ENCODE measurements around the gene SRRM4. TPM values are rescaled to one million over a fixed set of nuclear protein-coding genes. Genes with fewer than 3 reads are reported as not detected.

The SRRM4 gene
- polyA plus RNA-seq, 1 donor (not counting 4 experiments of a cell fraction or from before 2014, with no cell fraction given), result not detected

DNA sequence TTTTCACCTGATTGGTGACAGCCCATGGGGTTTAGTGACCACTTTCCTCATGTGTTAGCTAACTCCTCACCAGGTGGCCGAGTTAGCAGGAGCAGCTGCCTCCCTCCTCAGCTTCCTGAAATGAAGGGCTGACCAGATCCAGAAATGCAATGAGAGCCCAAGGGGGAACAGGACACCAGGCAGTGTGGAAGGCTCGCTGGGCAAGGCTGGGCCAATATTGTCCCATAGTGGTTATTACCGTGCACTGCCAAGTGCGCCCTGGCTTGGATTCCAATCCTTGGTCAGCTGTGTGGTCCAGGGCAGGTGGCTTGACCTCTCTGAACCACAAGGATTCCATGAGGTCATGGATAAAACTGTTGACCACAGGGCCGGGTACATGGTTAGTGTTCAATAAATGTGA, 193.7 kb downstream of the SRRM4 start:
- Histone ChIP-seq H3K9ac (ENCODE audit: control insufficient read depth, extremely low read depth, insufficient read depth, low read length) (no peak overlapping the region), H3K36me3 (ENCODE audit: control insufficient read depth in 2 of 2, extremely low read depth in 1 of 2, insufficient read depth in 2 of 2, low read length in 2 of 2) (no peaks in the 10 kb centered on the region), H4K20me1 (ENCODE audit: control insufficient read depth, extremely low read depth, insufficient read depth, low read length) (no peaks in the 10 kb centered on the region), H3K4me1 (ENCODE audit: control insufficient read depth, extremely low read depth, insufficient read depth, low read length) (peaks cover 20% of the 10 kb centered on the region), H3K79me2 (ENCODE audit: control insufficient read depth, insufficient read depth, low read length) (no peaks in the 10 kb centered on the region), H3K27me3 (ENCODE audit: control insufficient read depth, extremely low read depth, insufficient read depth, low read length) (no peaks in the 10 kb centered on the region), H3K4me3 (ENCODE audit: control insufficient read depth in 2 of 3, extremely low read depth in 1 of 3, insufficient read depth in 2 of 3, low read depth in 1 of 3, low read length in 3 of 3) (no peak overlapping the region), H3K9me3 (ENCODE audit: control insufficient read depth, low read depth, low read length) (no peaks in the 10 kb centered on the region), H2AFZ (ENCODE audit: control insufficient read depth, low read length) (no peak overlapping the region), H3K4me2 (ENCODE audit: control insufficient read depth, extremely low read depth, insufficient read depth, low read depth, low read length) (no peak overlapping the region), H3K27ac (ENCODE audit: control insufficient read depth, insufficient read depth, low read length) (no peak overlapping the region), H3K9me1 (ENCODE audit: control insufficient read depth, extremely low read depth, insufficient read depth, low read length) (no peaks in the 10 kb centered on the region)
- TF ChIP-seq, protein P1, sequence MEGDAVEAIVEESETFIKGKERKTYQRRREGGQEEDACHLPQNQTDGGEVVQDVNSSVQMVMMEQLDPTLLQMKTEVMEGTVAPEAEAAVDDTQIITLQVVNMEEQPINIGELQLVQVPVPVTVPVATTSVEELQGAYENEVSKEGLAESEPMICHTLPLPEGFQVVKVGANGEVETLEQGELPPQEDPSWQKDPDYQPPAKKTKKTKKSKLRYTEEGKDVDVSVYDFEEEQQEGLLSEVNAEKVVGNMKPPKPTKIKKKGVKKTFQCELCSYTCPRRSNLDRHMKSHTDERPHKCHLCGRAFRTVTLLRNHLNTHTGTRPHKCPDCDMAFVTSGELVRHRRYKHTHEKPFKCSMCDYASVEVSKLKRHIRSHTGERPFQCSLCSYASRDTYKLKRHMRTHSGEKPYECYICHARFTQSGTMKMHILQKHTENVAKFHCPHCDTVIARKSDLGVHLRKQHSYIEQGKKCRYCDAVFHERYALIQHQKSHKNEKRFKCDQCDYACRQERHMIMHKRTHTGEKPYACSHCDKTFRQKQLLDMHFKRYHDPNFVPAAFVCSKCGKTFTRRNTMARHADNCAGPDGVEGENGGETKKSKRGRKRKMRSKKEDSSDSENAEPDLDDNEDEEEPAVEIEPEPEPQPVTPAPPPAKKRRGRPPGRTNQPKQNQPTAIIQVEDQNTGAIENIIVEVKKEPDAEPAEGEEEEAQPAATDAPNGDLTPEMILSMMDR (optimal IDR thresholded peaks at IDR 0.05 in 1 of 3, IDR thresholded peaks at IDR 0.05 in 1 of 3, conservative IDR thresholded peaks at IDR 0.05 in 1 of 3; ENCODE audit: extremely low read depth in 1 of 3, insufficient read depth in 2 of 3, low read length in 3 of 3), result no peak
- no peak for TF ChIP-seq EZH2 (IDR thresholded peaks at IDR 0.05; ENCODE audit: low read length)
- FAIRE-seq (no peak), DNase-seq (ENCODE audit: low read depth, low spot score) (no peak)
- dilution Hi-C loops (cut with MboI; ENCODE audit: extremely low pct_ligation_motif_present, low sequenced_read_pairs), result no loop called here

DNA sequence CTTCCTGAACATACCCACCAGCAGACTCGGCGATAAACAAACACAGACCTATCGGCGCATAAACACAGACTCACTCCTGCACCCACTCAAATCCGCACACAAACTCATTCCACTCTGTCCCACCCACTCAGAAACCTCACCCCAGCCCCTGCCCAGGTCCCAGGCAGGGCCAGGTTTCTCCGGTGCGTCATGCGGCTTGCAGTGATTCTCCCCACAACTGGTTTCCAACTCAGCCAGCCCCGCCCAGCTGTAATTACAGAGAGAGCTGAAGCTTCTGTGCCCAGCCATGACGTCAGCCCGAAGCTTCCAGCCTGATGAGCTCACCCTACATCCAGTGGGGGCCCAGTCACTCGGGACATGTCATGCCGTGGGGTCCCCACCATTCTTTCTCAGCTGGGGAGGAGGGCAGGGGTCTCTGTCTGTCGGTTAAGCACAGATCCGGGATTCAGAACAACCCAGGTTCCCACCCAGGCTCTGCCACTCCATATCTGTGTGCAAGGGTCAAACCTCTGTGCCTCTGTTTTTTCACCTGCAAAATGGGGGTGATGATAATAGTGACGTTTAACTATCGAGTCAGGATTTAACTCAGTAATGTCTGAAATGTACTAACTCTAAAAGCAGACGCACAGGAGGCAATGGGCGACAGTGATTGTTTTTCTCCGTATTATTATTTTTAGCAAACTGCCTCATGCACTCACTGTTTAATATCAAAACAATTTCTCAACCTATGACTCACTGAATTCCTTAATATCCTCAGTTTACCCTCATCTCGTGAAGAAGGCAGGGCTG, 195.1 kb downstream of the SRRM4 start:
- no peaks in the 10 kb centered on the region for H3K27me3 ChIP-seq (ENCODE audit: control insufficient read depth, extremely low read depth, insufficient read depth, low read length)
- H4K20me1 ChIP-seq (ENCODE audit: control insufficient read depth, extremely low read depth, insufficient read depth, low read length), result no peaks in the 10 kb centered on the region
- no peaks in the 10 kb centered on the region for H3K79me2 ChIP-seq (ENCODE audit: control insufficient read depth, insufficient read depth, low read length)
- no peaks in the 10 kb centered on the region for H3K9me1 ChIP-seq (ENCODE audit: control insufficient read depth, extremely low read depth, insufficient read depth, low read length)
- H3K4me3 ChIP-seq (ENCODE audit: control insufficient read depth in 2 of 3, extremely low read depth in 1 of 3, insufficient read depth in 2 of 3, low read depth in 1 of 3, low read length in 3 of 3), result peak overlapping the region in 1 of 3 experiments; percentile 25
- peak overlapping the region; percentile 66 for H3K9ac ChIP-seq (ENCODE audit: control insufficient read depth, extremely low read depth, insufficient read depth, low read length)
- FAIRE-seq (no peak), DNase-seq (ENCODE audit: low read depth, low spot score) (peak; percentile 45)
- dilution Hi-C loops (cut with MboI; ENCODE audit: extremely low pct_ligation_motif_present, low sequenced_read_pairs), result no loop called here
- peak overlapping the region; percentile 69 for H3K4me2 ChIP-seq (ENCODE audit: control insufficient read depth, extremely low read depth, insufficient read depth, low read depth, low read length)
- TF ChIP-seq, protein P1 (optimal IDR thresholded peaks at IDR 0.05 in 1 of 3, IDR thresholded peaks at IDR 0.05 in 1 of 3, conservative IDR thresholded peaks at IDR 0.05 in 1 of 3; ENCODE audit: extremely low read depth in 1 of 3, insufficient read depth in 2 of 3, low read length in 3 of 3), result no peak
- no peak for TF ChIP-seq EZH2 (IDR thresholded peaks at IDR 0.05; ENCODE audit: low read length)
- peak overlapping the region; percentile 72 for H2AFZ ChIP-seq (ENCODE audit: control insufficient read depth, low read length)
- H3K27ac ChIP-seq (ENCODE audit: control insufficient read depth, insufficient read depth, low read length), result peak overlapping the region; percentile 19
- H3K9me3 ChIP-seq (ENCODE audit: control insufficient read depth, low read depth, low read length), result no peaks in the 10 kb centered on the region
- no peaks in the 10 kb centered on the region for H3K36me3 ChIP-seq (ENCODE audit: control insufficient read depth in 2 of 2, extremely low read depth in 1 of 2, insufficient read depth in 2 of 2, low read length in 2 of 2)
- peaks cover 28% of the 10 kb centered on the region for H3K4me1 ChIP-seq (ENCODE audit: control insufficient read depth, extremely low read depth, insufficient read depth, low read length)

All from keratinocyte (primary cell).